ENCODE data around the gene IRF5.

The IRF5 gene

DNA sequence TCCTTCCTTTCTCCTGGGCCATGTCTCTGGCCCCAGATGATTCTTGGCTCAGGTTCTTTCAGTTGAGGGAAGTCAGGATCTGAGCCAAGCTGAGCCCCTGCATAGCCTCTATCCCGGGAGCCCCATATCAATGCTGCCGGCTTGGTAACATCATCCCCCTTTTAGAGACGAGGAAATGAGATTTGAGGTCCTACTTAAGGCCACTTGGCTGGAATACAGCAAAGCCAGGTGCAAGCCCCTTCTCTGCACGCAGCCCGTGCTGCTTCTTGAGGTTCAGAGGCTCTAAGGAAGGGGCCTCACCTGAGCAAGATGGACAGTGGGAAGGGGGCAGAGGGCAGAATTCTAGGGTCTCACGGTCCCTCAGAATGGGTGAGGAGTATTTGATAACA lies 2.4 kb upstream of the IRF5 start:
- no peak for TF ChIP-seq FOXM1 (IDR thresholded peaks at IDR 0.05; ENCODE audit: borderline replicate concordance, low read depth)
- no peak for TF ChIP-seq TAF1 (IDR thresholded peaks at IDR 0.05; ENCODE audit: low read depth)
- TF ChIP-seq TEAD4 (IDR thresholded peaks at IDR 0.05), result no peak
- TF ChIP-seq YY1 (IDR thresholded peaks at IDR 0.05; ENCODE audit: low read depth), result no peak
- no peak for TF ChIP-seq CREB1 (IDR thresholded peaks at IDR 0.05; ENCODE audit: low read depth)
- TF ChIP-seq NFIC (IDR thresholded peaks at IDR 0.05), result no peak
- TF ChIP-seq, protein P1, sequence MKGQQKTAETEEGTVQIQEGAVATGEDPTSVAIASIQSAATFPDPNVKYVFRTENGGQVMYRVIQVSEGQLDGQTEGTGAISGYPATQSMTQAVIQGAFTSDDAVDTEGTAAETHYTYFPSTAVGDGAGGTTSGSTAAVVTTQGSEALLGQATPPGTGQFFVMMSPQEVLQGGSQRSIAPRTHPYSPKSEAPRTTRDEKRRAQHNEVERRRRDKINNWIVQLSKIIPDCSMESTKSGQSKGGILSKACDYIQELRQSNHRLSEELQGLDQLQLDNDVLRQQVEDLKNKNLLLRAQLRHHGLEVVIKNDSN (IDR thresholded peaks at IDR 0.05), result no peak
- no peak for TF ChIP-seq ZBTB7A (IDR thresholded peaks at IDR 0.05; ENCODE audit: low read depth)
- TF ChIP-seq EP300 (IDR thresholded peaks at IDR 0.05; ENCODE audit: borderline replicate concordance), result no peak
- TF ChIP-seq, protein P2, sequence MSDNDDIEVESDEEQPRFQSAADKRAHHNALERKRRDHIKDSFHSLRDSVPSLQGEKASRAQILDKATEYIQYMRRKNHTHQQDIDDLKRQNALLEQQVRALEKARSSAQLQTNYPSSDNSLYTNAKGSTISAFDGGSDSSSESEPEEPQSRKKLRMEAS (IDR thresholded peaks at IDR 0.05), result no peak
- TF ChIP-seq, protein P3, sequence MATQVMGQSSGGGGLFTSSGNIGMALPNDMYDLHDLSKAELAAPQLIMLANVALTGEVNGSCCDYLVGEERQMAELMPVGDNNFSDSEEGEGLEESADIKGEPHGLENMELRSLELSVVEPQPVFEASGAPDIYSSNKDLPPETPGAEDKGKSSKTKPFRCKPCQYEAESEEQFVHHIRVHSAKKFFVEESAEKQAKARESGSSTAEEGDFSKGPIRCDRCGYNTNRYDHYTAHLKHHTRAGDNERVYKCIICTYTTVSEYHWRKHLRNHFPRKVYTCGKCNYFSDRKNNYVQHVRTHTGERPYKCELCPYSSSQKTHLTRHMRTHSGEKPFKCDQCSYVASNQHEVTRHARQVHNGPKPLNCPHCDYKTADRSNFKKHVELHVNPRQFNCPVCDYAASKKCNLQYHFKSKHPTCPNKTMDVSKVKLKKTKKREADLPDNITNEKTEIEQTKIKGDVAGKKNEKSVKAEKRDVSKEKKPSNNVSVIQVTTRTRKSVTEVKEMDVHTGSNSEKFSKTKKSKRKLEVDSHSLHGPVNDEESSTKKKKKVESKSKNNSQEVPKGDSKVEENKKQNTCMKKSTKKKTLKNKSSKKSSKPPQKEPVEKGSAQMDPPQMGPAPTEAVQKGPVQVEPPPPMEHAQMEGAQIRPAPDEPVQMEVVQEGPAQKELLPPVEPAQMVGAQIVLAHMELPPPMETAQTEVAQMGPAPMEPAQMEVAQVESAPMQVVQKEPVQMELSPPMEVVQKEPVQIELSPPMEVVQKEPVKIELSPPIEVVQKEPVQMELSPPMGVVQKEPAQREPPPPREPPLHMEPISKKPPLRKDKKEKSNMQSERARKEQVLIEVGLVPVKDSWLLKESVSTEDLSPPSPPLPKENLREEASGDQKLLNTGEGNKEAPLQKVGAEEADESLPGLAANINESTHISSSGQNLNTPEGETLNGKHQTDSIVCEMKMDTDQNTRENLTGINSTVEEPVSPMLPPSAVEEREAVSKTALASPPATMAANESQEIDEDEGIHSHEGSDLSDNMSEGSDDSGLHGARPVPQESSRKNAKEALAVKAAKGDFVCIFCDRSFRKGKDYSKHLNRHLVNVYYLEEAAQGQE (IDR thresholded peaks at IDR 0.05; ENCODE audit: low read depth), result no peak
- no peak for TF ChIP-seq CEBPB (IDR thresholded peaks at IDR 0.05)
- no peak for TF ChIP-seq TCF12 (IDR thresholded peaks at IDR 0.05; ENCODE audit: low read depth)

DNA sequence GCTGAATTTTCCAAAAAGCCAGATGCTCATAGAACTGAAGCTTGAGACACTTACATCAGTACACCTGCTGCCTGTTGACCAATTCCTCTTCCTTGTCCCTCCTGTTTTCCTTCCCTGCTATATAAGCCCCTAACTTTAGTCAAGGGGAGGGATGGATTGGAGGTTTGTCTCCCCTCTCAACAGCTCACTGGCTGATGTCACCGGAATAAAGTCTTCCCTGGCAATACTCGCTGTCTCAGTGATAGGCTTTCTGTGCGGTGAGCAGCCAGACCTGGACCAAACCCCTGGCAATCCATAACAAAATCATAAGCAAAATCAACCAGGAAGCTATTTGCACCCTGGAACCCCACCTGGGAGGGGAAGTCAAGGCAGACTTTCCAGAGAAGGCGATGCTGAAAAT lies 929 bp upstream of the IRF5 start:
- TF ChIP-seq TAF1 (IDR thresholded peaks at IDR 0.05; ENCODE audit: low read depth), result no peak
- no peak for TF ChIP-seq TEAD4 (IDR thresholded peaks at IDR 0.05)
- no peak for TF ChIP-seq FOXM1 (IDR thresholded peaks at IDR 0.05; ENCODE audit: borderline replicate concordance, low read depth)
- TF ChIP-seq, protein P1 (IDR thresholded peaks at IDR 0.05), result no peak
- no peak for TF ChIP-seq RAD21 (IDR thresholded peaks at IDR 0.05; ENCODE audit: low read depth)
- no peak for TF ChIP-seq CREB1 (IDR thresholded peaks at IDR 0.05; ENCODE audit: low read depth)
- TF ChIP-seq, protein P2 (IDR thresholded peaks at IDR 0.05), result no peak

DNA sequence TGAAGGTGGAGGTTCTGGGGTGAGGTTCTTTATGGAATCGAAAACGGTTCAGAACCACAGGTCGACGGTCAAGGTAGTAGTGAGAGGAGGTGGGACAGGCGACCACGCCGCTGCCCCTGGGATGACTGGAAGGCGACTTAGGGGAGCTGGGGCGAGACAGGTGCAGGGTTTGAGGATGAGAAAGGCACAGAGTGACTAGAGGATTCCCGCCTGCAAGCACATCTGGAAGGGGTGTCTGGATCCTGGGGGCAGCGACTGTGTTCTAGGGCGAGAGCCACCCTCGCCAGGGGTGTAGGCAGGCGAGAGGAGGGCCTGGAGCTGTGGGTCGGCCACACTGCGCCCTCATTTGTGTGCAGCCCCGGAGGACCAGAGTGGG lies 468 bp upstream of the IRF5 start:
- TF ChIP-seq NFIC (IDR thresholded peaks at IDR 0.05), result no peak
- TF ChIP-seq, protein P1 (IDR thresholded peaks at IDR 0.05), result no peak
- TF ChIP-seq, protein P2 (IDR thresholded peaks at IDR 0.05), result no peak
- no peak for TF ChIP-seq EGR1 (IDR thresholded peaks at IDR 0.05)
- TF ChIP-seq CREB1 (IDR thresholded peaks at IDR 0.05; ENCODE audit: low read depth), result no peak
- TF ChIP-seq ZBTB7A (IDR thresholded peaks at IDR 0.05; ENCODE audit: low read depth), result no peak
- TF ChIP-seq FOXM1 (IDR thresholded peaks at IDR 0.05; ENCODE audit: borderline replicate concordance, low read depth), result no peak
- TF ChIP-seq YY1 (IDR thresholded peaks at IDR 0.05; ENCODE audit: low read depth), result no peak
- TF ChIP-seq RAD21 (IDR thresholded peaks at IDR 0.05; ENCODE audit: low read depth), result no peak
- TF ChIP-seq, protein P3 (IDR thresholded peaks at IDR 0.05; ENCODE audit: low read depth), result no peak
- TF ChIP-seq TEAD4 (IDR thresholded peaks at IDR 0.05), result no peak
- no peak for TF ChIP-seq CEBPB (IDR thresholded peaks at IDR 0.05)
- TF ChIP-seq EP300 (IDR thresholded peaks at IDR 0.05; ENCODE audit: borderline replicate concordance), result no peak
- no peak for TF ChIP-seq TCF12 (IDR thresholded peaks at IDR 0.05; ENCODE audit: low read depth)
- no peak for TF ChIP-seq TAF1 (IDR thresholded peaks at IDR 0.05; ENCODE audit: low read depth)

DNA sequence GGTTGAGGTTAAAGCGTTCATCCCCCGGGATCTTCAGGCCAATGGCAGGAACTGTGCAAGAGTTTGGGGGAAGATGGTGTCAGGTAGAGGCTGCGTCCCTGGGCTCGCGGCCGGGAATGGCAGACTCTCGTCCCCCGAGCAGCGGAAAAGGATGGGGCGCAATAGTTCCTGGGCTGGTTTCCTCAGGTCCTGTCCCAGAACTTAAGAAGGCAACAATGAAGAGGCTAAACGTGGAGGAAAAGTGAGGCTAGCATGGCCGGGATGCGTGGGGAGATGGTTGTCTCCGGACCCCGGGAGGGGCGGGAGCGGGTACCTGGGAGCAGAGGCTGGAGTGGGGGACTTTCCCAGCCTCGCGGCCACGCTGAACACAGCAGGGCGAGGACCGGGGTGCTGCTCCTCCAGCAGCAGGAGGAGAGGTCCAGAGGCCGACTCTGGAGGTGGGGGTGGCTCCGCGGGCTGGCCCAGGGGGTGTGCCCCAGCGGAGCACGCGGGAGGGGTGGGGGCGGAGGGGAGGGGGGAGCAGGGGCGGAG lies 882 bp downstream of the IRF5 start:
- TF ChIP-seq EP300 (IDR thresholded peaks at IDR 0.05; ENCODE audit: borderline replicate concordance) (no peak), TCF12 (IDR thresholded peaks at IDR 0.05; ENCODE audit: low read depth) (no peak), CEBPB (IDR thresholded peaks at IDR 0.05) (no peak), NFIC (IDR thresholded peaks at IDR 0.05) (no peak)

DNA sequence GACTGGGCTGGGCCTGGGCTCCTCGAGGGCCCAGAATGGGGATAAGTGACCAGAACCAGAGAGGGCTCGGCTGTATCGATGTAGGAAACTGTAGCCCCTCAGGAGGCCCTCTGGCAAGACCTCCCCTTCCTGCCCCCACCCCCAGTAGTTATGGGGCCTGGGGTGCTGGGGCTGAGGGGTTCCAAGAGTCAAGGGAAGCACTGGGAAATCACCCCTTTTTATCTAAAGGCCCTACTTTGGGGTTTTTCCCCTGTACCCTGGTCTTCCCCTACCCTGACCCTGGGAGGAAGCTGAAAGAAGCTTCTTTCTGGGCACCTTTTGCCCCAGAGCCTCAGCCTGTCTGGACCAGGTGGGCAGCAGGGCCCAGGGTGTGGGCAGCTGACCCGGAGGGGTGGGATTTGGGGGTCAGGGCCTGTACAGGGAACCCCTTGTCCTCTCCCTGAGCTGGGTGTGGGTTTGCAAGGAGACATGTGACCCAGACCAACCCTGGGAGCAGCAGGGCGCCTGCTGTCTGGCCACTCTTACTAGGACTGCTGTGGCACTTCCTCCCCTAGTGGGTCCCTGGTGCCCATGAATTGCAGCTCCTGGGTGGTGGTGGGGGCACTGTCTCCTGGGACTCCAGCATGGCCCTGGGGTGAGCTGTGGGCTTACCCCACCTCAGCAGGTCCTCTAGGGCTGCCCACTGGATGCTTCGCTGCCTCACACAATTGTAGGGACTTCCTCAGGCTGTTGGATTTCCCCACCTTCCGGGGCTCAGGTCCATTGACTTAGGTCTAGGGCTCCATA lies 1.5 kb downstream of the IRF5 start:
- TF ChIP-seq FOXM1 (IDR thresholded peaks at IDR 0.05; ENCODE audit: borderline replicate concordance, low read depth), result no peak
- TF ChIP-seq, protein P2 (IDR thresholded peaks at IDR 0.05), result no peak
- TF ChIP-seq, protein P1 (IDR thresholded peaks at IDR 0.05), result no peak
- no peak for TF ChIP-seq CREB1 (IDR thresholded peaks at IDR 0.05; ENCODE audit: low read depth)
- TF ChIP-seq TCF12 (IDR thresholded peaks at IDR 0.05; ENCODE audit: low read depth), result no peak
- TF ChIP-seq TAF1 (IDR thresholded peaks at IDR 0.05; ENCODE audit: low read depth), result no peak
- TF ChIP-seq TEAD4 (IDR thresholded peaks at IDR 0.05), result no peak
- TF ChIP-seq YY1 (IDR thresholded peaks at IDR 0.05; ENCODE audit: low read depth), result no peak
- TF ChIP-seq EP300 (IDR thresholded peaks at IDR 0.05; ENCODE audit: borderline replicate concordance), result no peak
- no peak for TF ChIP-seq RAD21 (IDR thresholded peaks at IDR 0.05; ENCODE audit: low read depth)
- TF ChIP-seq, protein P3 (IDR thresholded peaks at IDR 0.05; ENCODE audit: low read depth), result no peak
- TF ChIP-seq NFIC (IDR thresholded peaks at IDR 0.05), result no peak
- no peak for TF ChIP-seq EGR1 (IDR thresholded peaks at IDR 0.05)
- TF ChIP-seq CEBPB (IDR thresholded peaks at IDR 0.05), result no peak
- no peak for TF ChIP-seq ZBTB7A (IDR thresholded peaks at IDR 0.05; ENCODE audit: low read depth)
